ENCODE data around the gene SF3B4.

The SF3B4 gene

DNA sequence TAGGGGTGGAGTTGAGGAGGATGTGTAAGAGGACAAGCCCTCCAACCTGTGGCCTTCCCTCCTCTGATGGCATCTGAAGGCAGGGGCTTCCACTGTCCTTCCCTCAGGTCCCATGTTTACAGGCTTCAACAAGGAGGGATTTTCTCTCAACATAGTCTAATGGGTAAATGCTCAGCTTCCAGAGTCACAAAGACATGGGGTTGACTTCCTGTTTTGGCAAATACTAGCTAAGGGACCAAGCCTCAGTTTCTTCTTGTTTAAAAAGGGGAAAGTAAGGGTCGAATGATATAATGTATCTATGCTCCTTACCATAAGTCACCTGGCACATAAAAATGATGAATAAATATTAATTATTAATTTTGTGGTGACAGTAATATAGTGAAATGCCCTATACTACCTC lies 13.1 kb downstream of the SF3B4 start:
- TF ChIP-seq, protein P1, sequence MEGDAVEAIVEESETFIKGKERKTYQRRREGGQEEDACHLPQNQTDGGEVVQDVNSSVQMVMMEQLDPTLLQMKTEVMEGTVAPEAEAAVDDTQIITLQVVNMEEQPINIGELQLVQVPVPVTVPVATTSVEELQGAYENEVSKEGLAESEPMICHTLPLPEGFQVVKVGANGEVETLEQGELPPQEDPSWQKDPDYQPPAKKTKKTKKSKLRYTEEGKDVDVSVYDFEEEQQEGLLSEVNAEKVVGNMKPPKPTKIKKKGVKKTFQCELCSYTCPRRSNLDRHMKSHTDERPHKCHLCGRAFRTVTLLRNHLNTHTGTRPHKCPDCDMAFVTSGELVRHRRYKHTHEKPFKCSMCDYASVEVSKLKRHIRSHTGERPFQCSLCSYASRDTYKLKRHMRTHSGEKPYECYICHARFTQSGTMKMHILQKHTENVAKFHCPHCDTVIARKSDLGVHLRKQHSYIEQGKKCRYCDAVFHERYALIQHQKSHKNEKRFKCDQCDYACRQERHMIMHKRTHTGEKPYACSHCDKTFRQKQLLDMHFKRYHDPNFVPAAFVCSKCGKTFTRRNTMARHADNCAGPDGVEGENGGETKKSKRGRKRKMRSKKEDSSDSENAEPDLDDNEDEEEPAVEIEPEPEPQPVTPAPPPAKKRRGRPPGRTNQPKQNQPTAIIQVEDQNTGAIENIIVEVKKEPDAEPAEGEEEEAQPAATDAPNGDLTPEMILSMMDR (conservative IDR thresholded peaks at IDR 0.05) = no peak
- no peak for TF ChIP-seq ZFX (IDR thresholded peaks at IDR 0.05)

DNA sequence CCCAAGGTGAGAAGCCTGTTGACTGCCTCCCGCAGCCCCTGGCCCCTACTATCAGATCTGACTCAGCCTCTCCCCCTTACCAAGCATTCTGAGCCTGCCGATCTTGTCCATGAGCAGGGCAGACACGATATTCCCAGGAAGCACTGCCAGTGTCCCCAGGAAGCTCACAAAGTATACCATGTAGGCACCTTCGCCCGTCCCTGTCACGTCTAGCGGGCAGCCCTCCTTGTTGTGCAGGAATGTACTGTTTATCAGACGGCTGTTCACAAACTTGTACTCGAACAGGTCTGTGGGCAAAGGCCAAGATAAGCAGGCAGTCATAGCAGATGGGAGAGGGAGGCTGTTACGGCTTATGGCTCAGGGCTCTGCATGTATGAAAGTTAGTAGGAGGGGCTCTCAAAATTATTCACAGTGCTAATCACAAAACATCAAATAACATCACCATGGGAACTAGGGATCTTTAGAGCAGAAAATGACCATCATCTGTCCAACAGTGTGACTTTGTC lies 21.0 kb downstream of the SF3B4 start:
- TF ChIP-seq, protein P1 (conservative IDR thresholded peaks at IDR 0.05) = no peak
- no peak for TF ChIP-seq ZFX (IDR thresholded peaks at IDR 0.05)
- no peak overlapping the region for H3K27ac ChIP-seq

More for the DNA sequence above, 13.1 kb downstream of the SF3B4 start:
- no peak overlapping the region for H3K27ac ChIP-seq

DNA sequence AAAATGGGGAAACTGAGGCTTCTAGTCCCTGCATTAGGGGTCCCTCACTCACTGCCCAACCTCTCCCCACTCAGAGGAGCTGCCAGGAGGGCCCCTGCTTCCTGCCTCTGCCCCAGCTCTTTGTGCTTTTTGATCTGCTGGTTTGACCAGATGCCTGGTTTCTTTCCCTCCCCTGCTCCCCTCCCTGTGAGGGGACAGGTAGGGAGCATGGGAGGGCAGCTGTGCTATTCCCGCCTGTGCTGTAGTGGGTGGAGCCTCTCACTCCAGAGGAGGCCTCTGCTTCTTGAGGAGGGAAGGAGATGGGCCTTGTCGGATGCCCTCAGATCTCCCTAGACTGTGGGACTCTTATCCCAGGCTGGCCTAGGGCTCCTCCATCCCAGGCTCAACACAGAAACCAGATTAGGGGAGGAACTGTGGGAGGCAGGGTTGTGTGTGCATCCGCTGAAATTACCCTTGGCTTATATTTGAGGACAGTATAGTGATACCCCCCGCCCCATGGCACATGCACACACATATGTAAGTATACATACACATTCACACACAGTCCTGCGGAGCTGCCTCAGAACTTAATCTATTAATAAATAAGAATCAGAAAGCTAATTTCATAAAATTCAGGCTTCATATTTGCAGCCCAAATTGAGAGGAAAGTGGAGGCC lies 23.6 kb downstream of the SF3B4 start:
- TF ChIP-seq, protein P1 (conservative IDR thresholded peaks at IDR 0.05) = no peak
- no peak for TF ChIP-seq ZFX (IDR thresholded peaks at IDR 0.05)
- no peak overlapping the region for H3K27ac ChIP-seq

DNA sequence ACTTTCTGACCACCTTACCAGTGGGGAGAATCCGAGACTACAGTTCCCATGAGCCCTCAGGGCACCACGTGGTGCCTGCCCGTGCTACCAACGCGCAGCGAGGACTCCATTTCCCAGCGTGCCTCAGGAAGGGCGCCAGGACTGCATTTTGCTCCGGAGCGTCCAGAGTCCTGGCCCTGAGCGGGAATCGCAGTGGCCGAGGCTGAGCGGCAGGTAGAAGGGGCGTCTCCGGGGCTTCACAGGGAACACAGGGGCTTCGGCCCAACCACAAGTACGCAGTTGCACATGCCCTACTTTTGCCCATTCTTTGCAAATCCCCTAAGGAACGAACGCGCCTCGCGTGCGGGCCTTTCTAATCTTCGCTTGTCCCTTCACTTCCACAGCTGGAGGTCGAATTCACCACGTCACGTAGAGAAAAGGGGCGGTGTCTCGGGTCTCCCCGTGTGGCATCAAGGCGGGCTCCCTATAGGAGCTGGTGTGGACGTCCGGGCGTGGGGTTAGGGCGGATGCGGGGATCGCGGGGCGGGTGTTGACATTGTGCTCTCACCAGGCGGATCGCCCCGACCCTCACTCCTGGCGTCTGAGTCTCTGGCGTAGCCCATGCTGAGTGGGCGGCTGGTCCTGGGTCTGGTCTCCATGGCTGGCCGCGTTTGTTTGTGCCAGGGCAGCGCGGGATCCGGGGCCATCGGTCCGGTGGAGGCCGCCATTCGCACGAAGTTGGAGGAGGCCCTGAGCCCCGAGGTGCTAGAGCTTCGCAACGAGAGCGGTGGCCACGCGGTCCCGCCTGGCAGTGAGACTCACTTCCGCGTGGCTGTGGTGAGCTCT lies 27.9 kb downstream of the SF3B4 start, which contains the start of gene BOLA1:
BOLA1 (plus strand) TSS at position 109 of the 825 bp plus-strand sequence; CDS start at position 601, 492 bp downstream.
- TF ChIP-seq, protein P1 (conservative IDR thresholded peaks at IDR 0.05) = no peak
- TF ChIP-seq ZFX (IDR thresholded peaks at IDR 0.05) = peak; percentile 85
- H3K27ac ChIP-seq = peak within 1 kb of the TSS; percentile 81

DNA sequence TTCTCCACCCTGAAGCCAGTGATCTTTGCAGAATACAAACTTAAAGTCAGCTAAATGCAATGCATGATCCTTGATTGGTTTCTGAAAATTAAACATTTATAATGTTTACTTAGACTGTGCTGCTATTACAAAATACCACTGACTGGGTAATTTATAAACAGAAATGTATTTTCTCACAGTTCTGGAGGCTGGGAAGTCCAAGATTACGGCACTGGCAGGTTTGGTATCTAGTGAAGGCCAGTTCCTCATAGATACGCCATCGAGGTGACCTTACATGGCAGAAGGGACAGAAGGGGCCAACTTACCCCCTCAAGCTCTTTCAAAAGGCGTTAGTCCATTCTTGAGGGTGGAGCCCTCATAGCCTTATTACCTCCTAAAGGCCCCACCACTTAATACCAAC lies 31.0 kb downstream of the SF3B4 start:
- TF ChIP-seq, protein P1 (conservative IDR thresholded peaks at IDR 0.05) = no peak
- TF ChIP-seq ZFX (IDR thresholded peaks at IDR 0.05) = no peak
- no peak overlapping the region for H3K27ac ChIP-seq

DNA sequence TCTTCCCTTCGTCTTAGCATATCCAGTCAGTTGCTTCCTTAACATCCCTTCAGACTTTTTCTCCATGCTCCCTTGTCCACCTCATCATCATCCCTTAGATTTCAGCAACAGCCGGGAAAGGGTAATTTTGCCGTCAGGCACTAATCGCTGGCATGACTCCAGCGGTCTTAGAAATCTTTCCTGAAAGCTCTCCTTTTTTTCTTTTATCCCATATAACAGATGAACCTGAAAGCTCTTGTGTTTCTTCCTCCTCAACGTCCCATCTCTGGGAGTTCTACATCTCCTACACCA lies 38.7 kb downstream of the SF3B4 start:
- H3K27ac ChIP-seq = peak overlapping the region; percentile 99
- TF ChIP-seq, protein P1 (conservative IDR thresholded peaks at IDR 0.05) = no peak
- no peak for TF ChIP-seq ZFX (IDR thresholded peaks at IDR 0.05)
